ENCODE measurements around the gene PPFIBP1.

DNA sequence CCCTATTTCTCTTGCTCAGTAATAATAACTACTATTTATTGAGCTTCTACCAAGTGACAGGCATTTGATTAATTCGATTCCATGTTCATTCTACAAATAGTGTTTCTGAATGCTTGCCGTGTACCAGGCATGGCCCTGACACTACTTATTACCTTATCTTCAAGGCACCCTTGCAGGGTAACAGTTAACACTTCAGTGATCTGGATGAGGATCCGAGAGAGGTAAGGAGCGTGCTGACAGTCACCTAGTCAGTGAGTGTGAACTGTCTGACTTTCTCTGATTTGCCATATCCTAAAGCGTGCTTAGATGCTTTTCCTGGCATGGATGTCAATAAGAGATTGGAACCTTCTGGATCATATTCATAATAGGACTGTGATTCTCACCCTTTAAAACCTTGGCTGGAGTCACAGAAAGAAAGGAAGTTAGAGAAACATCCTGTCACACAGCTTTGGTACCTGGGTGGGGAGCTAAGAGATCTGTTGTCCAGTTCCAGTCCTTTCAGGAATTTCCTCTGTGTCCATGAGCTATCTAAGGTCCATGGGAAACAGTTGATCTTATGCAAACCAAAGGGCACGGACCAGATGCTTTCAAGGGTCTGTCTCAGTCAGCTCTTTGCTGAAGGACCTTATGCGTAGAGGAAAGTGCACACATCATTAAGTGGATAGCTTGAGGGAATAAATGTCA lies 54.8 kb downstream of the PPFIBP1 start:
- TF ChIP-seq, protein P1, sequence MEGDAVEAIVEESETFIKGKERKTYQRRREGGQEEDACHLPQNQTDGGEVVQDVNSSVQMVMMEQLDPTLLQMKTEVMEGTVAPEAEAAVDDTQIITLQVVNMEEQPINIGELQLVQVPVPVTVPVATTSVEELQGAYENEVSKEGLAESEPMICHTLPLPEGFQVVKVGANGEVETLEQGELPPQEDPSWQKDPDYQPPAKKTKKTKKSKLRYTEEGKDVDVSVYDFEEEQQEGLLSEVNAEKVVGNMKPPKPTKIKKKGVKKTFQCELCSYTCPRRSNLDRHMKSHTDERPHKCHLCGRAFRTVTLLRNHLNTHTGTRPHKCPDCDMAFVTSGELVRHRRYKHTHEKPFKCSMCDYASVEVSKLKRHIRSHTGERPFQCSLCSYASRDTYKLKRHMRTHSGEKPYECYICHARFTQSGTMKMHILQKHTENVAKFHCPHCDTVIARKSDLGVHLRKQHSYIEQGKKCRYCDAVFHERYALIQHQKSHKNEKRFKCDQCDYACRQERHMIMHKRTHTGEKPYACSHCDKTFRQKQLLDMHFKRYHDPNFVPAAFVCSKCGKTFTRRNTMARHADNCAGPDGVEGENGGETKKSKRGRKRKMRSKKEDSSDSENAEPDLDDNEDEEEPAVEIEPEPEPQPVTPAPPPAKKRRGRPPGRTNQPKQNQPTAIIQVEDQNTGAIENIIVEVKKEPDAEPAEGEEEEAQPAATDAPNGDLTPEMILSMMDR (IDR thresholded peaks at IDR 0.05): no peak
- TF ChIP-seq, protein P2, sequence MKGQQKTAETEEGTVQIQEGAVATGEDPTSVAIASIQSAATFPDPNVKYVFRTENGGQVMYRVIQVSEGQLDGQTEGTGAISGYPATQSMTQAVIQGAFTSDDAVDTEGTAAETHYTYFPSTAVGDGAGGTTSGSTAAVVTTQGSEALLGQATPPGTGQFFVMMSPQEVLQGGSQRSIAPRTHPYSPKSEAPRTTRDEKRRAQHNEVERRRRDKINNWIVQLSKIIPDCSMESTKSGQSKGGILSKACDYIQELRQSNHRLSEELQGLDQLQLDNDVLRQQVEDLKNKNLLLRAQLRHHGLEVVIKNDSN (IDR thresholded peaks at IDR 0.05; ENCODE audit: borderline replicate concordance, low read depth): no peak
- TF ChIP-seq, protein P3, sequence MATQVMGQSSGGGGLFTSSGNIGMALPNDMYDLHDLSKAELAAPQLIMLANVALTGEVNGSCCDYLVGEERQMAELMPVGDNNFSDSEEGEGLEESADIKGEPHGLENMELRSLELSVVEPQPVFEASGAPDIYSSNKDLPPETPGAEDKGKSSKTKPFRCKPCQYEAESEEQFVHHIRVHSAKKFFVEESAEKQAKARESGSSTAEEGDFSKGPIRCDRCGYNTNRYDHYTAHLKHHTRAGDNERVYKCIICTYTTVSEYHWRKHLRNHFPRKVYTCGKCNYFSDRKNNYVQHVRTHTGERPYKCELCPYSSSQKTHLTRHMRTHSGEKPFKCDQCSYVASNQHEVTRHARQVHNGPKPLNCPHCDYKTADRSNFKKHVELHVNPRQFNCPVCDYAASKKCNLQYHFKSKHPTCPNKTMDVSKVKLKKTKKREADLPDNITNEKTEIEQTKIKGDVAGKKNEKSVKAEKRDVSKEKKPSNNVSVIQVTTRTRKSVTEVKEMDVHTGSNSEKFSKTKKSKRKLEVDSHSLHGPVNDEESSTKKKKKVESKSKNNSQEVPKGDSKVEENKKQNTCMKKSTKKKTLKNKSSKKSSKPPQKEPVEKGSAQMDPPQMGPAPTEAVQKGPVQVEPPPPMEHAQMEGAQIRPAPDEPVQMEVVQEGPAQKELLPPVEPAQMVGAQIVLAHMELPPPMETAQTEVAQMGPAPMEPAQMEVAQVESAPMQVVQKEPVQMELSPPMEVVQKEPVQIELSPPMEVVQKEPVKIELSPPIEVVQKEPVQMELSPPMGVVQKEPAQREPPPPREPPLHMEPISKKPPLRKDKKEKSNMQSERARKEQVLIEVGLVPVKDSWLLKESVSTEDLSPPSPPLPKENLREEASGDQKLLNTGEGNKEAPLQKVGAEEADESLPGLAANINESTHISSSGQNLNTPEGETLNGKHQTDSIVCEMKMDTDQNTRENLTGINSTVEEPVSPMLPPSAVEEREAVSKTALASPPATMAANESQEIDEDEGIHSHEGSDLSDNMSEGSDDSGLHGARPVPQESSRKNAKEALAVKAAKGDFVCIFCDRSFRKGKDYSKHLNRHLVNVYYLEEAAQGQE (IDR thresholded peaks at IDR 0.05; ENCODE audit: low read depth, low read length): no peak
- no peak for TF ChIP-seq POLR2AphosphoS5 (IDR thresholded peaks at IDR 0.05; ENCODE audit: low read depth, low read length)

Measured in SK-N-SH (cell line).